Inflammatory macrophage (primary cell): ENCODE measurements around the gene KIF1B.

Experiments
- DNase-seq, 2 donors: peaks; one replicate each; pipeline ENCODE4 v3.0.0-alpha.2; 2020 to 2022

The KIF1B gene

GRCh38 chr1:10287023-10287645 lies 76.8 kb downstream of the KIF1B start:
- DNase-seq: no peak

- no peak for DNase-seq
These were observed 77.8 kb downstream of the KIF1B start for GRCh38 chr1:10288029-10288615.

GRCh38 chr1:10291705-10292104 lies 81.3 kb downstream of the KIF1B start:
- no peak for DNase-seq

GRCh38 chr1:10292188-10292587 lies 81.8 kb downstream of the KIF1B start:
- DNase-seq: no peak

GRCh38 chr1:10295481-10296085 lies 85.2 kb downstream of the KIF1B start:
- no peak for DNase-seq

- peak; percentile 2 to 12 for DNase-seq
These were observed 88.8 kb downstream of the KIF1B start for GRCh38 chr1:10299151-10299550.

- DNase-seq: no peak
These were observed 92.0 kb downstream of the KIF1B start for GRCh38 chr1:10302416-10302815.

GRCh38 chr1:10304295-10304694 lies 93.9 kb downstream of the KIF1B start:
- no peak for DNase-seq

- no peak for DNase-seq
These were observed 96.1 kb downstream of the KIF1B start for GRCh38 chr1:10306435-10306834.

- no peak for DNase-seq
These were observed 97.6 kb downstream of the KIF1B start for GRCh38 chr1:10308001-10308400.

- DNase-seq: no peak
These were observed 99.1 kb downstream of the KIF1B start for GRCh38 chr1:10309243-10310011.

- no peak for DNase-seq
These were observed 106.4 kb downstream of the KIF1B start for GRCh38 chr1:10316752-10317151.

GRCh38 chr1:10319750-10320149 lies 109.4 kb downstream of the KIF1B start:
- DNase-seq: no peak

- no peak for DNase-seq
These were observed 110.0 kb downstream of the KIF1B start for GRCh38 chr1:10320336-10320735.

- DNase-seq: no peak
These were observed 112.5 kb downstream of the KIF1B start for GRCh38 chr1:10322821-10323220.

GRCh38 chr1:10324627-10325026 lies 114.3 kb downstream of the KIF1B start:
- DNase-seq: no peak

- DNase-seq: no peak
These were observed 115.2 kb downstream of the KIF1B start for GRCh38 chr1:10325521-10325920.

- peak in 1 of 2 donors; percentile 12 for DNase-seq
These were observed 115.9 kb downstream of the KIF1B start for GRCh38 chr1:10326251-10326650.

- DNase-seq: peak; percentile 72 to 82
These were observed 118.0 kb downstream of the KIF1B start for GRCh38 chr1:10328180-10328963.

GRCh38 chr1:10337436-10337835 lies 127.1 kb downstream of the KIF1B start:
- no peak for DNase-seq

- peak; percentile 6 to 26 for DNase-seq
These were observed 127.7 kb downstream of the KIF1B start for GRCh38 chr1:10338047-10338446.

GRCh38 chr1:10338611-10339010 lies 128.2 kb downstream of the KIF1B start:
- DNase-seq: no peak
